ENCODE measurements around the gene ASB5.

Gene ASB5

GRCh38 chr4:176271749-176272148 lies 2.7 kb upstream of the ASB5 start:
- TF ChIP-seq CTCF (IDR thresholded peaks at IDR 0.05; ENCODE audit: insufficient read depth, low read length, poor library complexity, severe bottlenecking) = no peak
- DNase-seq (ENCODE audit: extremely low read depth, insufficient read length) = no peak
- H3K4me3 ChIP-seq (replicated peaks; ENCODE audit: low read depth, low read length) = no peak overlapping the region
- H3K36me3 ChIP-seq (ENCODE audit: control insufficient read depth, insufficient read depth, low read length) = no peaks in the 10 kb centered on the region
- no peaks in the 10 kb centered on the region; the same call in 1 of the 2 replicates for H3K27me3 ChIP-seq (replicated peaks; ENCODE audit: control insufficient read depth, insufficient read depth, low read length)

GRCh38 chr4:176270669-176271068 lies 1.6 kb upstream of the ASB5 start:
- H3K27me3 ChIP-seq (replicated peaks; ENCODE audit: control insufficient read depth, insufficient read depth, low read length) = no peaks in the 10 kb centered on the region; the same call in 1 of the 2 replicates
- no peak for DNase-seq (ENCODE audit: extremely low read depth, insufficient read length)
- H3K36me3 ChIP-seq (ENCODE audit: control insufficient read depth, insufficient read depth, low read length) = no peaks in the 10 kb centered on the region
- no peak for TF ChIP-seq CTCF (IDR thresholded peaks at IDR 0.05; ENCODE audit: insufficient read depth, low read length, poor library complexity, severe bottlenecking)
- no peak overlapping the region for H3K4me3 ChIP-seq (replicated peaks; ENCODE audit: low read depth, low read length)

- no peak for DNase-seq (ENCODE audit: extremely low read depth, insufficient read length)
- Histone ChIP-seq H3K4me3 (replicated peaks; ENCODE audit: low read depth, low read length) (no peak overlapping the region), H3K27me3 (replicated peaks; ENCODE audit: control insufficient read depth, insufficient read depth, low read length) (no peaks in the 10 kb centered on the region), H3K36me3 (ENCODE audit: control insufficient read depth, insufficient read depth, low read length) (no peaks in the 10 kb centered on the region)
- TF ChIP-seq CTCF (IDR thresholded peaks at IDR 0.05; ENCODE audit: insufficient read depth, low read length, poor library complexity, severe bottlenecking) = no peak
Measured at GRCh38 chr4:176266026-176266425, 3.0 kb downstream of the ASB5 start.

GRCh38 chr4:176262243-176262642 lies 6.8 kb downstream of the ASB5 start:
- Histone ChIP-seq H3K36me3 (ENCODE audit: control insufficient read depth, insufficient read depth, low read length) (no peaks in the 10 kb centered on the region), H3K27me3 (replicated peaks; ENCODE audit: control insufficient read depth, insufficient read depth, low read length) (no peaks in the 10 kb centered on the region), H3K4me3 (replicated peaks; ENCODE audit: low read depth, low read length) (no peak overlapping the region)
- TF ChIP-seq CTCF (IDR thresholded peaks at IDR 0.05; ENCODE audit: insufficient read depth, low read length, poor library complexity, severe bottlenecking) = no peak
- peak; percentile 18 for DNase-seq (ENCODE audit: extremely low read depth, insufficient read length)

GRCh38 chr4:176261481-176261880 lies 7.5 kb downstream of the ASB5 start:
- H3K27me3 ChIP-seq (replicated peaks; ENCODE audit: control insufficient read depth, insufficient read depth, low read length) = no peaks in the 10 kb centered on the region
- TF ChIP-seq CTCF (IDR thresholded peaks at IDR 0.05; ENCODE audit: insufficient read depth, low read length, poor library complexity, severe bottlenecking) = no peak
- no peak overlapping the region for H3K4me3 ChIP-seq (replicated peaks; ENCODE audit: low read depth, low read length)
- no peak for DNase-seq (ENCODE audit: extremely low read depth, insufficient read length)
- no peaks in the 10 kb centered on the region for H3K36me3 ChIP-seq (ENCODE audit: control insufficient read depth, insufficient read depth, low read length)

- no peak for TF ChIP-seq CTCF (IDR thresholded peaks at IDR 0.05; ENCODE audit: insufficient read depth, low read length, poor library complexity, severe bottlenecking)
- no peak for DNase-seq (ENCODE audit: extremely low read depth, insufficient read length)
- Histone ChIP-seq H3K36me3 (ENCODE audit: control insufficient read depth, insufficient read depth, low read length) (no peaks in the 10 kb centered on the region), H3K27me3 (replicated peaks; ENCODE audit: control insufficient read depth, insufficient read depth, low read length) (no peaks in the 10 kb centered on the region), H3K4me3 (replicated peaks; ENCODE audit: low read depth, low read length) (no peak overlapping the region)
Measured at GRCh38 chr4:176261018-176261417, 8.0 kb downstream of the ASB5 start.

Measured in GM06990 (cell line).